SU-DHL-6 (cell line): ENCODE data around the gene SNU13.
"Not testable (repeated sequence)": the region's sequence is repeated elsewhere in the genome, so short reads cannot be mapped to it uniquely, and the experiment has no call there.

Source experiments
- H2AFZ ChIP-seq: fragments of 200-600 bp; sonication (generic); 2 replicates; pipeline ENCODE4 v1.6.1; 2014; ENCODE audit warnings: low read depth, mild to moderate bottlenecking, moderate library complexity, mixed read lengths, antibody characterized with exemption, low read length; ENCODE audit not compliant: severe bottlenecking
- H3F3A ChIP-seq: fragments of 200-600 bp; shearing (Covaris generic); 2 replicates; pipeline ENCODE4 v1.6.0; 2016; ENCODE audit warnings: antibody characterized with exemption, mild to moderate bottlenecking; ENCODE audit not compliant: insufficient read depth
- H3K27ac ChIP-seq: fragments of 200-600 bp; sonication (generic); 2 replicates; pipeline ENCODE4 v1.5.1; 2016; ENCODE audit warnings: low read depth, mild to moderate bottlenecking, low read length, moderate library complexity, mixed read lengths
- H3K27me3 ChIP-seq: fragments of 200-600 bp; sonication (generic), shearing (Covaris generic); 2 replicates; pipeline ENCODE4 v1.6.0; 2014; ENCODE audit warnings: mild to moderate bottlenecking, low read length
- H3K36me3 ChIP-seq: fragments of 200-600 bp; sonication (generic); 2 replicates; pipeline ENCODE4 v1.6.1; 2014; ENCODE audit warnings: mild to moderate bottlenecking, low read length, mixed read lengths
- H3K4me2 ChIP-seq: fragments of 300-600, 200-600 bp; shearing (Covaris generic), sonication (generic); 2 replicates; pipeline ENCODE4 v1.6.0; 2014; ENCODE audit warnings: low read length, low read depth, mild to moderate bottlenecking; ENCODE audit not compliant: poor library complexity, severe bottlenecking
- H3K4me3 ChIP-seq: fragments of 200-600 bp; sonication (generic); 2 replicates; pipeline ENCODE4 v1.5.1; 2014; ENCODE audit warnings: antibody characterized with exemption, low read length, mild to moderate bottlenecking, mixed read lengths; ENCODE audit not compliant: insufficient read depth, poor library complexity, severe bottlenecking
- H3K79me2 ChIP-seq: fragments of 200-600 bp; sonication (generic); 2 replicates; pipeline ENCODE4 v1.6.1; 2014; ENCODE audit warnings: mild to moderate bottlenecking, low read length, moderate library complexity; ENCODE audit not compliant: insufficient read depth
- H3K9ac ChIP-seq: fragments of 200-600 bp; sonication (generic); 2 replicates; pipeline ENCODE4 v1.7.0; 2014; ENCODE audit warnings: mild to moderate bottlenecking, low read length
- H3K9me2 ChIP-seq: fragments of 200-600 bp; sonication (generic); replicated peaks from 2 replicates; pipeline ENCODE4 v1.6.1; 2014; ENCODE audit warnings: low read length; ENCODE audit not compliant: insufficient read depth
- H3K9me3 ChIP-seq: fragments of 200-600 bp; sonication (generic); 2 replicates; pipeline ENCODE4 v1.6.1; 2014; ENCODE audit warnings: low read length, mixed read lengths; ENCODE audit not compliant: insufficient read depth
- H4K20me1 ChIP-seq: fragments of 200-600 bp; sonication (generic); 2 replicates; pipeline ENCODE4 v1.6.1; 2014; ENCODE audit warnings: low read depth, mild to moderate bottlenecking, antibody characterized with exemption, low read length, moderate library complexity, mixed read lengths
- CTCF ChIP-seq: fragments of 200-600 bp; sonication (generic); IDR thresholded peaks from one replicate; pipeline ENCODE4 v1.5.1; 2017; ENCODE audit warnings: antibody characterized with exemption, mild to moderate bottlenecking, low read length, moderate library complexity; ENCODE audit not compliant: insufficient read depth, poor library complexity, severe bottlenecking
- EZH2phosphoT487 ChIP-seq: fragments of 200-600 bp; sonication (generic), shearing (Covaris generic); conservative IDR thresholded peaks from 2 replicates; pipeline ENCODE4 v1.6.1; 2018; ENCODE audit warnings: mild to moderate bottlenecking, antibody characterized with exemption, low read length, moderate library complexity, mixed read lengths

The SNU13 gene

GRCh38 chr22:41672780-41673509, 15.7 kb downstream of the SNU13 start:
- 0 out of 2 replicates have a peak, but pooled peaks cover 2% of the 10 kb centered on the region for H3K36me3 ChIP-seq
- TF ChIP-seq EZH2phosphoT487 = no peak
- TF ChIP-seq CTCF = peak; percentile 70
- peaks cover 14% of the 10 kb centered on the region; the same call in 1 of the 2 replicates for H3K79me2 ChIP-seq

GRCh38 chr22:41672096-41672495, 16.6 kb downstream of the SNU13 start:
- H3K27me3 ChIP-seq, H3K27ac ChIP-seq, H3K4me3 ChIP-seq, H3K36me3 ChIP-seq, H3K4me2 ChIP-seq, H3K9me2 ChIP-seq, H4K20me1 ChIP-seq, H3K9ac ChIP-seq, H2AFZ ChIP-seq, H3K9me3 ChIP-seq: not testable (repeated sequence)
- peaks cover 11% of the 10 kb centered on the region; the same call in 1 of the 2 replicates for H3K79me2 ChIP-seq
- peaks cover 22% of the 10 kb centered on the region for H3F3A ChIP-seq

More at GRCh38 chr22:41672780-41673509, 15.7 kb downstream of the SNU13 start:
- no peaks in the 10 kb centered on the region for H3K9me2 ChIP-seq
- H2AFZ ChIP-seq = no peak overlapping the region
- H3K4me3 ChIP-seq = no peak overlapping the region
- no peaks in the 10 kb centered on the region for H3K27me3 ChIP-seq
- H3F3A ChIP-seq = peaks cover 13% of the 10 kb centered on the region
- no peaks in the 10 kb centered on the region for H3K9me3 ChIP-seq
- H3K9ac ChIP-seq = no peak overlapping the region
- no peak overlapping the region for H3K27ac ChIP-seq
- H4K20me1 ChIP-seq = no peaks in the 10 kb centered on the region
- H3K4me2 ChIP-seq = no peak overlapping the region

GRCh38 chr22:41668971-41669911, 19.4 kb downstream of the SNU13 start:
- Histone ChIP-seq H3K27ac (no peak overlapping the region), H3F3A (peaks cover 34% of the 10 kb centered on the region), H3K36me3 (no peaks in the 10 kb centered on the region), H3K4me3 (no peak overlapping the region), H4K20me1 (no peaks in the 10 kb centered on the region), H3K9me3 (no peaks in the 10 kb centered on the region), H3K79me2 (peaks cover 7% of the 10 kb centered on the region; the same call in 1 of the 2 replicates), H3K4me2 (no peak overlapping the region), H3K9me2 (no peaks in the 10 kb centered on the region), H2AFZ (no peak overlapping the region), H3K9ac (no peak overlapping the region), H3K27me3 (no peaks in the 10 kb centered on the region)
- no peak for TF ChIP-seq EZH2phosphoT487
- no peak for TF ChIP-seq CTCF

GRCh38 chr22:41664951-41665350, 23.7 kb downstream of the SNU13 start:
- no peaks in the 10 kb centered on the region for H3K79me2 ChIP-seq
- TF ChIP-seq CTCF = no peak
- TF ChIP-seq EZH2phosphoT487 = no peak
- H4K20me1 ChIP-seq = no peaks in the 10 kb centered on the region
- H3K9ac ChIP-seq = no peak overlapping the region
- no peak overlapping the region for H3K4me3 ChIP-seq
- H2AFZ ChIP-seq = no peak overlapping the region
- H3K4me2 ChIP-seq = no peak overlapping the region
- H3F3A ChIP-seq = peaks cover 44% of the 10 kb centered on the region
- peaks cover 26% of the 10 kb centered on the region for H3K36me3 ChIP-seq
- H3K27ac ChIP-seq = no peak overlapping the region
- H3K9me2 ChIP-seq = no peaks in the 10 kb centered on the region
- H3K27me3 ChIP-seq = no peaks in the 10 kb centered on the region
- no peaks in the 10 kb centered on the region for H3K9me3 ChIP-seq
